HepG2 (cell line): ENCODE measurements around the gene PHACTR3. TPM values are rescaled to one million over a fixed set of nuclear protein-coding genes. Genes with fewer than 3 reads are reported as not detected.

Source experiments
- ATAC-seq: fragments of 200-7000 bp; cut with Tn5 transposase; 3 replicates; pipeline ENCODE4 v1.9.1; 2020; ENCODE audit warnings: mild to moderate bottlenecking, moderate library complexity
- BruUV-seq: library from RNA; stranded (reverse); fragments of 400-500 nt; replicated peaks from 2 replicates; lab custom pipeline; 2021; lab: Mats Ljungman, UMichigan
- CTCF ChIA-PET: fragments of 300-600 bp; formaldehyde crosslinking; extraction: SDS; loops from one replicate; lab custom pipeline; 2021; ENCODE audit warnings: low total read pairs, inconsistent platforms, low intra/inter-chr PET ratio; lab: Yijun Ruan, JAX
- POLR2A ChIA-PET: fragments of 350-600 bp; sonication (Branson Sonifier 250); formaldehyde crosslinking; loops from one replicate; lab custom pipeline; 2020; ENCODE audit warnings: antibody characterized with exemption, inconsistent platforms; lab: Yijun Ruan, JAX
- DNase-seq: peaks from one replicate; pipeline ENCODE4 v3.0.0-alpha.2; 2015; ENCODE audit warnings: low spot score
- FAIRE-seq: peaks from 3 replicates; lab custom pipeline; 2011; peaks lifted over from hg19 to GRCh38; lab: Jason Lieb, UNC
- H2AFZ ChIP-seq: one replicate; pipeline ENCODE4 v1.6.1; 2011; ENCODE audit warnings: low read length, inconsistent platforms
- H3K27ac ChIP-seq: fragments of 300-600 bp; 3 replicates; pipeline ENCODE4 v1.8.0; 2011; ENCODE audit warnings: mixed run types, mild to moderate bottlenecking, mixed read lengths, low read length, inconsistent platforms; ENCODE audit not compliant: insufficient read depth; ENCODE audit errors: extremely low read length
- H3K27me3 ChIP-seq, 2 experiments: fragments of 200-600 bp in 1 of 2; 2 replicates in 1 of 2; 3 replicates in 1 of 2; pipeline versions ENCODE4 v1.6.0 to v1.8.0; 2011; ENCODE audit warnings: low read length in 2 of 2, mild to moderate bottlenecking in 2 of 2, moderate library complexity in 2 of 2, inconsistent platforms in 1 of 2; ENCODE audit not compliant: insufficient read depth in 2 of 2, control insufficient read depth in 1 of 2
- H3K36me3 ChIP-seq, 2 experiments: fragments of 200-600 bp in 1 of 2; replicated peaks in 1 of 2; 2 replicates in 1 of 2; 3 replicates in 1 of 2; pipeline versions ENCODE4 v1.5.1 to v1.8.0; 2011; ENCODE audit warnings: low read length in 2 of 2, inconsistent platforms in 1 of 2; ENCODE audit not compliant: insufficient read depth in 2 of 2, control insufficient read depth in 1 of 2
- H3K4me1 ChIP-seq: 2 replicates; pipeline ENCODE4 v1.5.1; 2012; ENCODE audit warnings: low read length, inconsistent platforms; ENCODE audit not compliant: insufficient read depth
- H3K4me2 ChIP-seq: 2 replicates; pipeline ENCODE4 v1.6.0; 2011; ENCODE audit warnings: low read depth, low read length, inconsistent platforms
- H3K4me3 ChIP-seq, 3 experiments: fragments of 200-600 bp in 1 of 3; sonication (generic), shearing (Covaris generic) in 1 of 3; replicated peaks in 1 of 3; 2 replicates each; pipeline ENCODE4 v1.5.1; 2011 to 2016; ENCODE audit warnings: low read length in 3 of 3, inconsistent platforms in 2 of 3, low read depth in 2 of 3, mild to moderate bottlenecking in 2 of 3, control low read depth in 1 of 3, mixed read lengths in 1 of 3; ENCODE audit not compliant: insufficient read depth in 1 of 3
- H3K79me2 ChIP-seq: one replicate; pipeline ENCODE4 v1.6.1; 2011; ENCODE audit warnings: low read length, inconsistent platforms; ENCODE audit not compliant: insufficient read depth
- H3K9ac ChIP-seq: 2 replicates; pipeline ENCODE4 v1.6.0; 2011; ENCODE audit warnings: mild to moderate bottlenecking, low read depth, low read length, inconsistent platforms; ENCODE audit not compliant: insufficient read depth
- H3K9me3 ChIP-seq: 2 replicates; pipeline ENCODE4 v1.5.1; 2012; ENCODE audit warnings: mild to moderate bottlenecking, low read length
- H4K20me1 ChIP-seq: 2 replicates; pipeline ENCODE4 v1.6.0; 2011; ENCODE audit warnings: inconsistent platforms, mild to moderate bottlenecking, low read length, moderate library complexity; ENCODE audit not compliant: insufficient read depth
- AGO1 ChIP-seq: fragments of 200-400 bp; formaldehyde crosslinking; IDR thresholded peaks from 2 replicates; pipeline ENCODE4 v1.6.1; 2017; ENCODE audit warnings: mild to moderate bottlenecking, low read depth, low read length, moderate library complexity; ENCODE audit not compliant: poor library complexity, severe bottlenecking
- ATAD3A ChIP-seq: sonication (generic); formaldehyde crosslinking; IDR thresholded peaks from 2 replicates; pipeline ENCODE4 v1.4.0; 2020; ENCODE audit warnings: missing genetic modification reagents
- BCL6 ChIP-seq: IDR thresholded peaks from 2 replicates; pipeline ENCODE4 v1.6.1; 2016; ENCODE audit warnings: missing genetic modification reagents, missing compliant biosample characterization
- EZH2 ChIP-seq: conservative IDR thresholded peaks from 2 replicates; pipeline ENCODE4 v1.6.1; 2012; ENCODE audit warnings: mild to moderate bottlenecking, low read depth, low read length, moderate library complexity
- KDM2A ChIP-seq: sonication (generic); formaldehyde crosslinking; IDR thresholded peaks from 2 replicates; pipeline ENCODE4 v1.4.0; 2020; ENCODE audit warnings: low read depth, missing genetic modification reagents, borderline replicate concordance
- MEF2D ChIP-seq: sonication (generic); formaldehyde crosslinking; IDR thresholded peaks from 2 replicates; pipeline ENCODE4 v1.5.1; 2020; ENCODE audit warnings: mild to moderate bottlenecking, missing genetic modification reagents
- POGK ChIP-seq: sonication (generic); formaldehyde crosslinking; conservative IDR thresholded peaks from 2 replicates; pipeline ENCODE4 v1.8.0; 2022; ENCODE audit warnings: mild to moderate bottlenecking, moderate library complexity, missing genetic modification reagents
- RXRB ChIP-seq: IDR thresholded peaks from 2 replicates; pipeline ENCODE4 v1.6.1; 2016; ENCODE audit warnings: borderline replicate concordance, missing genetic modification reagents, missing compliant biosample characterization
- SMARCC2 ChIP-seq: fragments of 450-650 bp; IDR thresholded peaks from 2 replicates; pipeline ENCODE4 v1.6.1; 2017; ENCODE audit warnings: antibody characterized with exemption, mild to moderate bottlenecking
- XRCC5 ChIP-seq: fragments of 200-400 bp; formaldehyde crosslinking; optimal IDR thresholded peaks from 2 replicates; pipeline ENCODE3; 2017; ENCODE audit warnings: mild to moderate bottlenecking, low read length
- ZNF136 ChIP-seq: sonication (generic); formaldehyde crosslinking; IDR thresholded peaks from 2 replicates; pipeline ENCODE4 v1.8.1; 2022; ENCODE audit warnings: low read depth, mild to moderate bottlenecking, moderate library complexity, missing genetic modification reagents
- ZNF354B ChIP-seq: sonication (generic); formaldehyde crosslinking; IDR thresholded peaks from 2 replicates; pipeline ENCODE4 v1.8.0; 2022; ENCODE audit warnings: mild to moderate bottlenecking, missing genetic modification reagents
- ZNF878 ChIP-seq: sonication (generic); formaldehyde crosslinking; IDR thresholded peaks from 2 replicates; pipeline ENCODE4 v1.8.1; 2023; ENCODE audit warnings: mild to moderate bottlenecking, missing genetic modification reagents, moderate library complexity
- WGBS: methylation state at CpG from one replicate; pipeline ENCODE4 v1.1.6; 2017; ENCODE audit warnings: low lambda C conversion rate; 5-methylcytosine and 5-hydroxymethylcytosine counted together
- in situ Hi-C: cut with HindIII; loops from 2 replicates; pipeline ENCODE4 v1.10.0; 2017; ENCODE audit warnings: low pct_unique_long_range_greater_than_20kb; ENCODE audit not compliant: extremely low pct_ligation_motif_present
- intact Hi-C: fragments of 100-400 bp; cut with micrococcal nuclease; formaldehyde crosslinking; loops from one replicate; pipeline ENCODE4 v1.10.0; 2022; ENCODE audit not compliant: unreplicated experiment
- polyA plus RNA-seq, 8 experiments: library from polyadenylated mRNA; depleted of rRNA in 3 of 8; stranded (reverse) in 7 of 8; unstranded in 1 of 8; fragments of >200 nt; fragmentation: Illumina TruSeq in 4 of 8; extraction: Trizol in 4 of 8; gene quantifications; 2 replicates each; pipeline versions ENCODE4 v1.2.1 to v1.2.3, GENCODE V29; 2011 to 2016; ENCODE audit warnings: low read depth in 4 of 8, missing spikeins in 1 of 8, mixed read lengths in 1 of 8; ENCODE audit not compliant: insufficient read depth in 1 of 8
- total RNA-seq, 5 experiments: library from RNA; depleted of rRNA; stranded (reverse); fragments of >200 nt; fragmentation: Illumina TruSeq; extraction: Trizol; gene quantifications; 2 replicates each; pipeline ENCODE4 v1.2.3, GENCODE V29; 2016; ENCODE audit warnings: low read depth in 1 of 5
- TF ChIP-seq, protein P1 (sequence below): sonication (generic); formaldehyde crosslinking; IDR thresholded peaks from 2 replicates; pipeline ENCODE4 v1.5.1; 2020; ENCODE audit warnings: mild to moderate bottlenecking, missing genetic modification reagents, moderate library complexity

Gene PHACTR3
- total and polyA plus RNA-seq, 2 of the 13 experiments (the other 11 are each of a cell fraction or from before 2014, with no cell fraction given) = not detected

- Histone ChIP-seq H3K4me3 (peak overlapping the region in 2 of 3 experiments; percentile 19 to 63; a peak in 3 of 6 replicates), H3K27me3 (peaks cover 11 to 60% of the 10 kb centered on the region in 2 experiments; a peak in 3 of 5 replicates), H3K4me1 (peaks cover 4% of the 10 kb centered on the region; the same call in 1 of the 2 replicates), H4K20me1 (peaks cover 5% of the 10 kb centered on the region; the same call in 1 of the 2 replicates), H2AFZ (peak overlapping the region; percentile 67), H3K36me3 (no peaks in the 10 kb centered on the region), H3K9ac (no peak overlapping the region), H3K4me2 (peak overlapping the region; percentile 88), H3K79me2 (no peaks in the 10 kb centered on the region), H3K9me3 (no peaks in the 10 kb centered on the region), H3K27ac (no peak overlapping the region)
- CTCF ChIA-PET = interaction anchor here (0.7 to 1.8 kb wide), 2 partner anchors 11 to 179 kb away, joined by 3 to 14 read pairs; no protein-coding TSS in a partner anchor
- DNase-seq (peak; percentile 51), FAIRE-seq (peak; percentile 78), ATAC-seq (peak; percentile 84)
- POLR2A ChIA-PET = no interaction called here
- in situ Hi-C loops = loop anchor here (5.0 kb wide), 1 partner anchor 181 kb away; no protein-coding TSS in a partner anchor
- intact Hi-C loops = loop anchor here (1.0 kb wide), 1 partner anchor 178 kb away; no protein-coding TSS in a partner anchor
- BruUV-seq = no TSS peak
- 17% methylated on average over 26 of the region's 28 CpGs for WGBS
- peak; percentile 70 for TF ChIP-seq AGO1
- TF ChIP-seq XRCC5 = peak; percentile 95
- no peak for TF ChIP-seq RXRB (CRISPR knock-in tag)
- 0 out of 2 replicates have a peak, but pooled peaks have one; percentile 48 for TF ChIP-seq ZNF136 (CRISPR knock-in tag)
- TF ChIP-seq BCL6 (CRISPR knock-in tag) = 0 out of 2 replicates have a peak, but pooled peaks have one; percentile 15
- TF ChIP-seq MEF2D (CRISPR knock-in tag) = 0 out of 2 replicates have a peak, but pooled peaks have one; percentile 25
- TF ChIP-seq ZNF354B (CRISPR knock-in tag) = no peak
- 0 out of 2 replicates have a peak, but pooled peaks have one; percentile 27 for TF ChIP-seq KDM2A
- TF ChIP-seq, protein P1, sequence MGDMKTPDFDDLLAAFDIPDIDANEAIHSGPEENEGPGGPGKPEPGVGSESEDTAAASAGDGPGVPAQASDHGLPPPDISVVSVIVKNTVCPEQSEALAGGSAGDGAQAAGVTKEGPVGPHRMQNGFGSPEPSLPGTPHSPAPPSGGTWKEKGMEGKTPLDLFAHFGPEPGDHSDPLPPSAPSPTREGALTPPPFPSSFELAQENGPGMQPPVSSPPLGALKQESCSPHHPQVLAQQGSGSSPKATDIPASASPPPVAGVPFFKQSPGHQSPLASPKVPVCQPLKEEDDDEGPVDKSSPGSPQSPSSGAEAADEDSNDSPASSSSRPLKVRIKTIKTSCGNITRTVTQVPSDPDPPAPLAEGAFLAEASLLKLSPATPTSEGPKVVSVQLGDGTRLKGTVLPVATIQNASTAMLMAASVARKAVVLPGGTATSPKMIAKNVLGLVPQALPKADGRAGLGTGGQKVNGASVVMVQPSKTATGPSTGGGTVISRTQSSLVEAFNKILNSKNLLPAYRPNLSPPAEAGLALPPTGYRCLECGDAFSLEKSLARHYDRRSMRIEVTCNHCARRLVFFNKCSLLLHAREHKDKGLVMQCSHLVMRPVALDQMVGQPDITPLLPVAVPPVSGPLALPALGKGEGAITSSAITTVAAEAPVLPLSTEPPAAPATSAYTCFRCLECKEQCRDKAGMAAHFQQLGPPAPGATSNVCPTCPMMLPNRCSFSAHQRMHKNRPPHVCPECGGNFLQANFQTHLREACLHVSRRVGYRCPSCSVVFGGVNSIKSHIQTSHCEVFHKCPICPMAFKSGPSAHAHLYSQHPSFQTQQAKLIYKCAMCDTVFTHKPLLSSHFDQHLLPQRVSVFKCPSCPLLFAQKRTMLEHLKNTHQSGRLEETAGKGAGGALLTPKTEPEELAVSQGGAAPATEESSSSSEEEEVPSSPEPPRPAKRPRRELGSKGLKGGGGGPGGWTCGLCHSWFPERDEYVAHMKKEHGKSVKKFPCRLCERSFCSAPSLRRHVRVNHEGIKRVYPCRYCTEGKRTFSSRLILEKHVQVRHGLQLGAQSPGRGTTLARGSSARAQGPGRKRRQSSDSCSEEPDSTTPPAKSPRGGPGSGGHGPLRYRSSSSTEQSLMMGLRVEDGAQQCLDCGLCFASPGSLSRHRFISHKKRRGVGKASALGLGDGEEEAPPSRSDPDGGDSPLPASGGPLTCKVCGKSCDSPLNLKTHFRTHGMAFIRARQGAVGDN (CRISPR knock-in tag) = peak; percentile 33; the same call in 1 of the 2 replicates
- no peak for TF ChIP-seq ZNF878
- TF ChIP-seq EZH2 = 0 out of 2 replicates have a peak, but pooled peaks have one; percentile 20
- TF ChIP-seq ATAD3A (CRISPR knock-in tag) = no peak
- TF ChIP-seq SMARCC2 = no peak
- peak; percentile 54; the same call in 1 of the 2 replicates for TF ChIP-seq POGK (CRISPR knock-in tag)
These were observed 32.6 kb upstream of the PHACTR3 start for GRCh38 chr20:59571551-59572314.
